Epidermal melanocyte (primary cell): Measurements from ENCODE around the gene ADH4.
"Not testable (repeated sequence)": the region's sequence is repeated elsewhere in the genome, so short reads cannot be mapped to it uniquely, and the experiment has no call there.

Experiments
- DNase-seq: peaks from one replicate; pipeline ENCODE4 v3.0.0; 2011; ENCODE audit warnings: low spot score; ENCODE audit not compliant: insufficient read length

Gene ADH4

GRCh38 chr4:99144070-99144469, at the start of gene ADH4:
Gene ADH4, minus strand, starts transcription at chr4:99144297. Its CDS starts 75 bp downstream, at chr4:99144222.
- no peak for DNase-seq

- no peak for DNase-seq
Measured at GRCh38 chr4:99190336-99190735, 46.2 kb upstream of the ADH4 start.

GRCh38 chr4:99189900-99190299, 45.8 kb upstream of the ADH4 start:
- not testable (repeated sequence) for DNase-seq

GRCh38 chr4:99186029-99186428, 41.9 kb upstream of the ADH4 start:
- no peak for DNase-seq

- DNase-seq: no peak
Measured at GRCh38 chr4:99185581-99185980, 41.5 kb upstream of the ADH4 start.

GRCh38 chr4:99180382-99181070, 36.4 kb upstream of the ADH4 start:
- no peak for DNase-seq

GRCh38 chr4:99179626-99180025, 35.5 kb upstream of the ADH4 start:
- DNase-seq: no peak

- DNase-seq: no peak
Measured at GRCh38 chr4:99179178-99179577, 35.1 kb upstream of the ADH4 start.

GRCh38 chr4:99166544-99166943, 22.4 kb upstream of the ADH4 start:
- no peak for DNase-seq

- DNase-seq: no peak
Measured at GRCh38 chr4:99165978-99166377, 21.9 kb upstream of the ADH4 start.

- DNase-seq: no peak
Measured at GRCh38 chr4:99161373-99162099, 17.4 kb upstream of the ADH4 start.

GRCh38 chr4:99159699-99160098, 15.6 kb upstream of the ADH4 start:
- DNase-seq: no peak

- DNase-seq: no peak
Measured at GRCh38 chr4:99157478-99157935, 13.4 kb upstream of the ADH4 start.

GRCh38 chr4:99156992-99157391, 12.9 kb upstream of the ADH4 start:
- DNase-seq: no peak

- DNase-seq: no peak
Measured at GRCh38 chr4:99154658-99155342, 10.7 kb upstream of the ADH4 start.

GRCh38 chr4:99151995-99152394, 7.9 kb upstream of the ADH4 start:
- DNase-seq: no peak

GRCh38 chr4:99151452-99151851, 7.4 kb upstream of the ADH4 start:
- DNase-seq: no peak

GRCh38 chr4:99149426-99150019, 5.4 kb upstream of the ADH4 start:
- DNase-seq: no peak

GRCh38 chr4:99148550-99148949, 4.5 kb upstream of the ADH4 start:
- no peak for DNase-seq

- DNase-seq: no peak
Measured at GRCh38 chr4:99144587-99144986, 490 bp upstream of the ADH4 start.

- DNase-seq: no peak
Measured at GRCh38 chr4:99136329-99136728, 7.8 kb downstream of the ADH4 start.
